HG03064 (cell line): ENCODE measurements around the gene PCNX3.

Experiments used
- ATAC-seq: cut with Tn5 transposase; IDR thresholded peaks from one replicate; pipeline ENCODE4 v1.9.1; 2021; ENCODE audit warnings: low read depth; ENCODE audit not compliant: unreplicated experiment

PCNX3 gene

DNA sequence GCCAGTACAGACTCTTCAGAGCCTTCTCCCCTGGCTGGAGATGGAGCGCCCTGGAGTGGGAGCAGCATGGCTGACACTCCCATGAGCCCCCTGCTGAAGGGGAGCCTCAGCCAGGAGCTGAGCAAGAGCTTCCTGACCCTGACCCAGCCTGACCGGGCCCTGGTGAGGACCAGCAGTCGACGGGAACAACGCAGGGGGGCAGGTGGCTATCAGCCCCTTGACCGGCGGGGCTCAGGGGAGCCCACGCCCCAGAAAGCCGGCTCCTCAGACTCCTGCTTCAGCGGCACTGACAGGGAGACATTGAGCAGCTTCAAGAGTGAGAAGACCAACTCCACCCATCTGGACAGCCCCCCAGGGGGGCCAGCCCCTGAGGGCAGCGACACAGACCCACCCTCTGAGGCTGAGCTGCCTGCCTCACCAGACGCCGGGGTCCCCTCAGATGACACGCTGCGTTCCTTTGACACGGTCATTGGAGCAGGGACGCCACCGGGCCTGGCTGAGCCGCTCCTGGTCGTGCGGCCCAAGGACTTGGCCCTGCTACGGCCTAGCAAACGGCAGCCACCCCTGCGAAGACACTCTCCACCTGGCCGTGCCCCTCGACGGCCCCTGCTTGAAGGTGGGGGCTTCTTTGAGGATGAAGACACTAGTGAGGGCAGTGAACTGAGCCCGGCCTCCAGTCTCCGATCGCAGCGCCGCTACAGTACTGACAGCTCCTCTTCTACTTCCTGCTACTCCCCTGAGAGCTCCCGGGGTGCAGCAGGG, 2.6 kb downstream of the PCNX3 start:
- ATAC-seq = no peak

DNA sequence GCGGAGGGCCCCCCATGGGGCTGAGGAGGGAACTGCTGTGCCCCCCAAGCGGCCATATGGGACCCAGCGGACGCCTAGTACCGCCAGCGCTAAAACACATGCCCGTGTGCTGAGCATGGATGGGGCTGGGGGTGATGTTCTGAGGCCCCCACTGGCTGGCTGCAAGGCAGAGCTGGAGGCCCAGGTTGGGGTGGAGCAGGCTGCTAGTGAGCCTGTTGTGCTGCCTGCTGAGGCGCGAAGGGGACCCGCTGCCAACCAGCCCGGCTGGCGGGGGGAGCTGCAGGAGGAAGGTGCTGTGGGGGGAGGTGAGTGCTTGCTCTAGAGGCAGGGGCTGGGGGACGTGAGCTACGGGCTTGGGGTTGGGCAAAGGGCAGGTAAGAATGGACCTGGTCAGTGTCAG, 3.2 kb downstream of the PCNX3 start:
- ATAC-seq = no peak

DNA sequence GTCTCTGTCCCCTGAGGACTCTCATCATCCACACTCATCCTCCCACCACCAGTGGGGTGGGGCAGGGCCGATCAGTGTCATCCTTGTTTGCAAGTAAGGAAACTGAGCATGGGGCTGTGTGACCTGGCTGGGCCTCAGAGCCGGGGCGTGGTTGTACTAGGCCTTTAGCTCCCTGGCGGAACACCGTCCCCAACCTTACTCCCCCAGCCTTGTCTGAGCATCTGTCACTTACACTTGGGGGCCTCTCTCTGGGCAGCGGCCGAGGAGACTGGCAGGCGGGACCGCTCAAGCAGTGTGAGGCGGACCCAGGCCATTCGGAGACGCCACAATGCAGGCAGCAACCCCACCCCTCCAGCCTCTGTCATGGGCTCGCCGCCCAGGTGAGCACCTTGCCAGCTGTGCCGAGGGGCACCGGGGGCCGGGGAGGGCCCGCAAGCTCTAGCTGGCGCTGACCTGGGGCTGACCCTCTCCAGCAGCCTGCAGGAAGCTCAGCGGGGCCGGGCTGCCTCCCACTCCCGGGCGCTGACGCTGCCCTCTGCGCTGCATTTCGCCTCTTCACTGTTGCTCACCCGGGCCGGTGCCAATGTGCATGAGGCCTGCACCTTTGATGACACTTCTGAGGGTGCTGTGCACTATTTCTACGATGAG, 3.8 kb downstream of the PCNX3 start:
- no peak for ATAC-seq

- ATAC-seq = no peak
Observed at GRCh38 chr11:65620666-65621065, 5.1 kb downstream of the PCNX3 start.

DNA sequence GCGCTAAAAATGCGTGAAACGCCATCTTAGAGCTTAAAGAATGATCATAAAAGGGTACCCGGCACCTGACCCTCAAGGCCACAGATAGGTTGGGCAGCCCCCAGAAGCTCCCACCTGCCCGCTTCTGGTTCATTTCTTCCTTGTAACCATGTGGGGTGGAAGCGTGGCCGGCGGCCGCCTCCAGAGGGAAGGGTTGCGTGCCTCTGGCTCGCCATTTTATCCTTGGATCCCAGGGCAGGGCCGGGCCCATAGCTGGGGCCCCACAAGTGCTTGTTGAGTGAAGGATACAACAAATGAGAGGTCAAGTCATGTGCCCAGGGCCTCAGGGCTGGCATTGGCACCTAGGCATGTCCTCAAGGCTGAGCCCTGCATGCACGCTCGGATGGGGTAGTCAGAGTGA, 5.9 kb downstream of the PCNX3 start:
- no peak for ATAC-seq

- no peak for ATAC-seq
Observed at GRCh38 chr11:65622011-65622410, 6.4 kb downstream of the PCNX3 start.

DNA sequence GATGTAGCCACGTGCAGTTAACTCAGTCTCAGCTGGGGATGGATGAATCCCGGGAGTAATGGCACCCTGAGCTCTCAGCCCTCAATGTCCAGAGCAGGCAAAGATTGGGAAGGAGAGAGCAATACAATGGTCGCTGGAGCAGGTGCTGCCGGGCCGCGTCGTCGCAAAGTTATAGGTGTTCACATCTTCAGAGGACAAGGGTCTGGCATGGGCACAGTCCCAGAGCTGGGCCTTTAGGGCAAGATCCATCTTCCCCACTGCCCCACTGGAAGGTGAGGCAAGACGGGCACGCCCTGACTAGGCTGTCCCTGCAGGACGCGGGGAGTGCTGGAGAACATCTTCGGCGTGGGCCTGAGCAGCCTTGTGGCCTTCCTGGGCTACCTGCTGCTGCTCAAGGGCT, 7.6 kb downstream of the PCNX3 start:
- no peak for ATAC-seq

DNA sequence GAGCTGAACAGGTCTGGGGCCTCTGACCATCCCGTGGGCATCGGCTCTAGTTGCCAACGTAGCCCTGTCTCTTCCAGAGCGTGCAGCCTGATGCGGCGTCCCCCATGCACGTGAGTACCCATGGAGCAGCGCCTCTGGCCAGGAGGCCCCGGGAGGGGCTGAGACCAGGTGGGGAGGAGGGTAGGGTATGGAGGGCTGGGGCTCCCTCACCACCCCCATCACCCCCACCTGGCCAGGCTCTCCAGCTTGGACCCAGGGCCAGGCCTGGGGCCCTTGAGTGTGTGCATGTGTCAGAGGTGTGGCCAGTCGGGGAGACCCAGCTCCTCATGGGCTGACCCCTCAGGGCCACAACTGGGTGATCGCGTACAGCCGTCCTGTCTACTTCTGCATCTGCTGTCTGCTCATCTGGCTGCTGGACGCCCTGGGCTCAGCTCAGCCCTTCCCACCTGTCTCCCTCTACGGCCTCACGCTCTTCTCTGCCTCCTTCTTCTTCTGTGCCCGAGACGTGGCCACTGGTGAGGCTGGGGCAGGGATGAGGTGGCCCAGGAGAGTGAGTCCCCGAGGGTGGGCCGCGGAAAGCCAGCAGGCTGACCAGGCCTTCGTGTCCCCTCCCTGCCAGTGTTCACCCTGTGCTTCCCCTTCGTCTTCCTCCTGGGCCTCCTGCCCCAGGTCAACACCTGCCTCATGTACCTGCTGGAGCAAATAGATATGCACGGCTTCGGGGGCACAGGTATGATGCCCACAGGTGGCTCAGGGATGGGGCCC, 8.5 kb downstream of the PCNX3 start:
- no peak for ATAC-seq

GRCh38 chr11:65624931-65625627, 9.5 kb downstream of the PCNX3 start:
- ATAC-seq = no peak

GRCh38 chr11:65625628-65626342, 10.2 kb downstream of the PCNX3 start:
- no peak for ATAC-seq

- ATAC-seq = no peak
Observed at GRCh38 chr11:65627202-65627601, 11.6 kb downstream of the PCNX3 start.

GRCh38 chr11:65629579-65629978, 14.0 kb downstream of the PCNX3 start:
- no peak for ATAC-seq

DNA sequence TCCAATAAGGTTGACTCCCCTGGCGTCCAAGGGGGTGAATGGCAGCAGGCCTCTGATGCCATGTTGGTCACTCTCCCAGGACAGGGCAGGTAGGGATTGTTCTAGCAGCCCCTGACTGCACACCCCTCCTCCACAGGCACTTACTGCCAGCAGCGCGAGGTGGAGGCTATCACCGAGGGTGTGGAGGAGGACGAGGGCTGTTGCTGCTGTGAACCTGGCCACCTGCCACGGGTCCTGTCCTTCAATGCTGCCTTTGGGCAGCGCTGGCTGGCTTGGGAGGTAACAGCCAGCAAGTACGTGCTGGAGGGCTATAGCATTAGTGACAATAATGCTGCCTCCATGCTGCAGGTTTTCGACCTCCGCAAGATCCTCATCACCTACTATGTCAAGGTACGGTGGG, 14.6 kb downstream of the PCNX3 start:
- ATAC-seq = no peak

DNA sequence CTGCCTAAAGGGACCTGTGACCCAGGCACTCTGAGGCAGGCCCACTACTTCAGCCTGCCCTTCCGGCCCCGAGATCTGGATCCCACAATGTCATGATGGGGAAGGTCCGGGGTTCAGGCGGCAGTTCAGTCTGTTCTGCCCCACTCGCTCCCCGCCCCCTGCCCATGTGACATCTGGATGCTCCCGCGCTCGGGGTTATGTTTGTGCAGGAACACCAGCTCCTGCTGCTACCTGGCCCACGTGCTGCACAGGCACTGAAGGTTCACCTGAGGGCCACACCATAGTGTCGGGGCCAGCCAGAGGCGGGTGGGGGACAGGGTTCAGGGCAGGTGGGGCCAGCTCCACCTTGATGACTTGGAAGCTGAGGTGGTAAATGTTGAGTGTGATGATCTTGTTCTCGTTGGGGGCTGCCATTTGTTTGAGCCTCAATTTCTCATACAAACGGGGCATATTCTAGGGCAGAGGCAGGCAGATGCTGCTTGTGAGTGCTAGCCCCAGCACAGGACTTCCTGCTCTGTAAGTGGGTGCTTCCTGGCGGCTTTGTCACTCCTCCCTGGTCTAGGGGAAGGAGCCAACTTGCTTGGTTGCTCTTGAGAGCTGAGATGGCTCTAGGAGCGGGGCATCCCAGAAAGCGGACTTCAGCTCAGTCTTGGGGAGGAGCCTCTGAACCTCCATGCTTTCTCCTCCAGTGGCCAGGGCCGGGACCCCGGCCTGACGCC, 18.0 kb downstream of the PCNX3 start:
- no peak for ATAC-seq

DNA sequence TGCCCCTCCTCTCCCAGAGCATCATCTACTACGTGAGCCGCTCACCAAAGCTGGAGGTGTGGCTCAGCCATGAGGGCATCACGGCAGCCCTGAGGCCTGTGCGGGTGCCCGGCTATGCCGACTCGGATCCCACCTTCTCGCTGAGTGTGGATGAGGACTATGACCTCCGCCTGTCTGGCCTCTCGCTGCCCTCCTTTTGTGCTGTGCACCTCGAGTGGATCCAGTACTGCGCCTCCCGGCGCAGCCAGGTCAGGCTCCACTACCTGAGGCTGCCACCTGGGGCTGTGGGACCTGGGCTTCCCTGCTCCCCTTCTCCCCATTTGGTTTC, 18.5 kb downstream of the PCNX3 start:
- ATAC-seq = no peak

GRCh38 chr11:65634440-65634839, 18.9 kb downstream of the PCNX3 start:
- no peak for ATAC-seq

- ATAC-seq = no peak
Observed at GRCh38 chr11:65634905-65635731, 19.5 kb downstream of the PCNX3 start.

DNA sequence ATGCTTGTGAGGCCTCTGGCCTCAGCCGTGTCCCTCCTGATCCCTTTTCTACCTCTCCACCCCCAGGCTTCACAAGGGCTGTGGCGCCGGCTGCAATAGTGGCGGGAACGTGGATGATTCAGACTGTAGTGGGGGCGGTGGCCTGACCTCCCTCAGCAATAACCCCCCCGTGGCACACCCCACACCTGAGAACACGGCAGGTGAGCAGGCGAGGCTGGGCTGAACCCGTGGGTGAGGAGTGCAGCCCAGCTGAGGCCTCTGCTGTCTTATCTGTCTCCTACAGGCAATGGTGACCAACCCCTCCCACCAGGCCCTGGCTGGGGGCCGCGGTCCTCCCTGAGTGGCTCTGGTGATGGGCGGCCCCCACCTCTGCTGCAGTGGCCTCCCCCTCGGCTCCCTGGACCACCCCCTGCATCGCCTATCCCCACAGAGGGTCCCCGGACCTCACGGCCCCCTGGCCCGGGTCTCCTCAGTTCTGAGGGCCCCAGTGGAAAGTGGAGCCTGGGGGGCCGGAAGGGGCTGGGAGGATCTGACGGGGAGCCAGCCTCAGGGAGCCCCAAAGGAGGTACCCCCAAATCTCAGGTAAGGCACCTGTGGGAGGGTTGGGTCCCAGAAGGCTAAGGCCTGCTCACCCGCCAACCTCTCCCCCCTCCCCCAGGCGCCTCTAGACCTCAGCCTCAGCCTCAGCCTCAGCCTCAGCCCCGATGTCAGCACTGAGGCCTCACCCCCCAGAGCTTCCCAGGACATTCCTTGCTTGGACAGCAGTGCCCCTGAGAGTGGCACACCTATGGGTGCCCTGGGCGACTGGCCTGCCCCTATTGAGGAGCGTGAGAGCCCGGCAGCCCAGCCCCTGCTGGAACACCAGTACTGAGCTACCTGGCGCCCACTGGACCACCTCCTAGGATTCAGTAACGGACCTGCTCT, 20.8 kb downstream of the PCNX3 start:
- no peak for ATAC-seq
